NCI-H1417 treated with DMSO at 0.1 percent for 48 hours (cell line): Measurements from ENCODE around the gene NR1H3.

Source experiments
- DNase-seq: peaks from one replicate; lab custom pipeline; 2025; lab: John Stamatoyannopoulos, UW

NR1H3 gene

DNA sequence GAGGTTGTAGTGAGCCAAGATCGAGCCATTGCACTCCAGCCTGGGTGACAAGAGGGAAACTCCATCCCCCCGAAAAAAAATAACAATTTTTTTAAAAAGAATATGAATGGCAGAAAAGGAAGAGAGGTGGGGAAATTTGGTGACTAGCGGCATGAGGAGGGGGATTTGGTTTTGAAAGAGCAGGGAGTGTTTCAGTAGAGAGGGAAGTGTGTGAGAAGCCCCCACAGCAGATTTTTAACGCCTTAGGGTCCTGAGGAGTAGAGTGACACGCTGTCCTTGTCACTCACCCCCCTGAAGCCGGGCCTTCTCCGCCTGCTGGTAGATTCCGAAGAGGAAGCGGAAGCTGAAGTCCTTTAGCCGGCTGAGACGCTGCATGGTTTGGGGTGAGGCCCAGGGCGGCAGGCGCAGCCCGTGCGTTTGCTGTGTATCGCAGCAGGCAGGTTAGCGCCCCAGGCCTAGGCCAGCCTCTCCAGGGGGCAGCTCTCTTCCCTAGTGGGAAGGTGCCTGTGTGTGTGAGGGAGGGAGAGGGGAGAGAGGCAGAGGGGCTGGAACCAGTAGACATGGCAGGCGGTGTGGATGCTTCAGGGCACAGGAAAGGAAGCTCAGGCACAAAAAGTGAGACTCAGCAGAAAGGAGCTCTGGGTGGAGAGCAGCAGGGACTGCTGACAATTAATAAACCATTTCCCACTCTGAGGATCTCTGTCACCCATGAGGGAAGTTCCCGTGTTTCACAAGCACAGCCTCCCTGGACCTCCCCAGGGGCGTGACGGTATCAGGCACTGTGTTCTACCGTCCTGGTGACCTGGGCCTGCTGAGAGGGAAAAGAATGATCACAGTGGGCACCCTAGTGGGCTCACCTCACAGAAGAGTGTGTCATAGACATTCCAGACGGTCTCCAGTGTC, 13.1 kb upstream of the NR1H3 start:
- DNase-seq = no peak

DNA sequence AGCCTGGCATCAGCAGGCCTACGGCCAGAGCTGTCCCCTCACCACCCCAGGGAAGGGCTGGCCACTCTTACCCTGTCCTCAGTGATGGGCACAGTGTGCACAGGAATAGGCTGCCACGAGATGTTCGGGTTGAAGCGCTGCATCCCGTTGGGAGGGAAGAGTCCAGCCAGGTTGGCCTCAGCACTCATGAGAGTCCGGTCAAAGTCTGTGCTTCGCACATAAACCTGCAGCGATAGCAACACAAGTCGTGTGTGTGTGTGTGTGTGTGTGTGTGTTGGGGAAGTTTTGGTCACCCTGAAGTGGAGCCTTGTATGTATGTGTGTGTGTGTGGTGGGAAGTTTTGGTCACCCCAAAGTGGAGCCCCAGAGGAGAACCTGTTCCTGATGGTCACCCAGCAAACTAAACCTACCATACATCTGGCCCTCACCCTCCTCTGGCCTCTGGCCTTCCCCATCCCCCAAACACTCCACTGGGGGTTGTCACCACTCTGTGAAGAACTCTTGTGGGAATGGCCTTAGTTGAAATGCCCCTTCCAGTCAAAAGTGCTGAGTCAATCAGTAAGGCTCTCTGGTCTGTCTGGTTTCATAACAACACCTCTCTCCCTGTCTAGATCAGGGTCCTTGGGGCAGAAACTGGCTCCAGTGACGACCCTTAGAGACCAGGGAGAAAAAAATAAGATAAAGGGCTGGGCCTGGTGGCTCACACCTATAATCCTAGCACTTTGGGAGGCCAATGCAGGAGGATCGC, 12.0 kb upstream of the NR1H3 start:
- no peak for DNase-seq

DNA sequence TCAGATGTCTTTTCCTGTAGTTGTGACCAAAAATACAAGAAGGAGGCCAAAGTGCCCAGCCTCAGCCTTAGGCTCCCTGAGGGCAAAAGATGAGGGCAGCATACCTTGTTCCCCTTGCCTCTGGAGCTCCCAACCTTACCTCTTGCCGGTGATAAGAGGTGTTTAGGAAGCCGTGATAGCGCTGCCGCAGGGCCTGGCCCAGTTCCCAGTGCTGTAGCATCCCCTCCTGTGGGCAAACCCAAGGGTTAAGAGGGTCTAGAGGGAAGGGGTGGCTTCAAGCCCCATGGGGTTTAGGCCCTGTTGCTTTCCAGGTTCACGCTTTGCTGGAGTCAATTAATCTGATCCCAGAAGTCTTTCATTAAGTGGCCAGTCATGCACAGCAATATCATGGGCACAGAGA, 10.3 kb upstream of the NR1H3 start:
- no peak for DNase-seq

GRCh38 chr11:47248304-47248663, 9.5 kb upstream of the NR1H3 start:
- DNase-seq = no peak

GRCh38 chr11:47248664-47249377, 9.0 kb upstream of the NR1H3 start, which contains the start of gene ACP2:
TSS of gene ACP2 (minus strand) at chr11:47248814. CDS start at chr11:47248789, 25 bp downstream.
- peak; percentile 57 for DNase-seq

- no peak for DNase-seq
Observed at GRCh38 chr11:47249378-47249715, 8.4 kb upstream of the NR1H3 start.

- no peak for DNase-seq
Observed at GRCh38 chr11:47251751-47252150, 6.0 kb upstream of the NR1H3 start.

- DNase-seq = no peak
Observed at GRCh38 chr11:47253660-47254059, 4.1 kb upstream of the NR1H3 start.

GRCh38 chr11:47254386-47254785, 3.4 kb upstream of the NR1H3 start:
- no peak for DNase-seq

DNA sequence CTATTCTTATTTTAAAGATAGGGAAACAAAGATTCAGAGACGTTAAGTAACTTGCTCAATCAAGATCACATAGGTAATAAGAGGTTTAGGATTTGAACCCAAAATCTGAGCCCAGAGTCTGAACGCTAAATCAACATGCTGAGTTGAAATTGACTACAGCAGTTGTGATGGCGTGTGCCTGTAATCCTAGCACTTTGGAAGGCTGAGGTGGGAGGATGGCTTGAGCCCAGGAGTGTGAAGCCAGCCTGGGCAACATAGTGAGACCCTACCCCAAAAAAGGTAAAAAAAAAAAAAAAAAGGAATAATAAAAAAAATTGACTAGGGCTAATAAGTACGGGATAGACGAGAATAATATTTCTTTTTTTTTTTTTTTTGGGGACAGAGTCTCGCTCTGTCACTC, 1.4 kb upstream of the NR1H3 start:
- DNase-seq = no peak

GRCh38 chr11:47257177-47257516, 649 bp upstream of the NR1H3 start:
- DNase-seq = no peak

DNA sequence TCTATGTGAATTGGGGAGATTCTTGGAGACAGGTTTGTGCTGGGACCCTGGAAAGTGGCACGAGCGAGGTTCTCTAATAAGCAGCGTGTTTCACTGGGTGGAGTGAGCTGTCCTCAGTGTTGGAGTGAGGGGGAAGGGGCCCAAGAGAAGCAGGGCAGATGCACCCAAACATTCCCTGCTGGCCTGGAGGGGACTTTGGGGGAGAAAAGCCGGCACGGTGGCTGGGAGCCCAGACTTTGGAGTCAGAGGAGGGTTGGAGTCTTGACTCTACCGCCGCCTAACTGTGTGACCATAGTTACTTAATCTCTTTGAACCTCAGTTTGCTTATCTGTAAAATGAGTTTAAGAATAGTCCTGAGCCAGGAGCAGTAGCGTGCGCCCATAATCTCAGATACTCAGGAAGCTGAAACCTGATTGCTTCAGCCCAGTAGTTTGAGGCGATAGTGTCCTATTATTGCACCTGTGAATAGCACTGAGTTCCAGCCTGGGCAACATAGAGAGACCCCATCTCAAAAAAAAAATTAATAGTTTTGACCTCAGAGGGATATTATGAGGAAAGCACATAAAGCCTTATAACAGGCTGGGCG, 614 bp downstream of the NR1H3 start:
- DNase-seq = no peak

DNA sequence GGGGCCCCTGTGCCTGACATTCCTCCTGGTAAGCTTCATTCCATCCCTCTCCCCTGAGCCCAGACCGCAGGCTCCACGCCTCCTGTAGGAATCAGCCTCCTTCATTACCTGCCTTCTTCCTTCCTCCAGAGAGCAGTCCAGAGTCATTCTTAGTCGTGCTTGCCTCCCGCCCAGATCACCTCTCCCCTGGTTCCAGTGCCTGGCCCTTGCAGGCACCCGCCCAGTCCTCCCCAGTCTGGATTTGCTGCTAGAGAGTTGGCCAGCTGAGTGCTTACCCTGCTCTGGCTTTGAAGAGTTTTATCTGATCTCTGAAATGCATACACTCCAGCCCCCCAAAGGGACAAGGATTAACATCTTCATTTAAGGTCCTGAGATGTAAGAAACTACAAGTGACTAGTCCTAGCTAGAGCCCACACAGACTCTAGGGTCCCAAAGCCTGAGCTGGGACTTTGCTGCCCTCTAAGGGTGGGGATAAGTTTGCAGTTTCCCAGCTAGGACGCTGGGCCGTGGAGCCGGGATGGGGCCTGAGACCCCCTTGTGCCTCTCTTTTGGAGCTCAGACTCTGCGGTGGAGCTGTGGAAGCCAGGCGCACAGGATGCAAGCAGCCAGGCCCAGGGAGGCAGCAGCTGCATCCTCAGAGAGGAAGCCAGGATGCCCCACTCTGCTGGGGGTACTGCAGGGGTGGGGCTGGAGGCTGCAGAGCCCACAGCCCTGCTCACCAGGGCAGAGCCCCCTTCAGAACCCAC, 1.6 kb downstream of the NR1H3 start:
- no peak for DNase-seq

DNA sequence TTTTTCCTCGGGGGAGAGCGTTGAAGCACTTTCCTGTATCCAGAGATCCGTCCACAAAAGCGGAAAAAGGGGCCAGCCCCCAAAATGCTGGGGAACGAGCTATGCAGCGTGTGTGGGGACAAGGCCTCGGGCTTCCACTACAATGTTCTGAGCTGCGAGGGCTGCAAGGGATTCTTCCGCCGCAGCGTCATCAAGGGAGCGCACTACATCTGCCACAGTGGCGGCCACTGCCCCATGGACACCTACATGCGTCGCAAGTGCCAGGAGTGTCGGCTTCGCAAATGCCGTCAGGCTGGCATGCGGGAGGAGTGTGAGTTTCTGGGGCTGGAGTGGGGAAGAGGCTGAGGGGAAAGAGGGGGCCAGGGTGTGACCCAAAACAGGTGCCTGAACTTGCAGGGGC, 2.6 kb downstream of the NR1H3 start:
- DNase-seq = no peak

DNA sequence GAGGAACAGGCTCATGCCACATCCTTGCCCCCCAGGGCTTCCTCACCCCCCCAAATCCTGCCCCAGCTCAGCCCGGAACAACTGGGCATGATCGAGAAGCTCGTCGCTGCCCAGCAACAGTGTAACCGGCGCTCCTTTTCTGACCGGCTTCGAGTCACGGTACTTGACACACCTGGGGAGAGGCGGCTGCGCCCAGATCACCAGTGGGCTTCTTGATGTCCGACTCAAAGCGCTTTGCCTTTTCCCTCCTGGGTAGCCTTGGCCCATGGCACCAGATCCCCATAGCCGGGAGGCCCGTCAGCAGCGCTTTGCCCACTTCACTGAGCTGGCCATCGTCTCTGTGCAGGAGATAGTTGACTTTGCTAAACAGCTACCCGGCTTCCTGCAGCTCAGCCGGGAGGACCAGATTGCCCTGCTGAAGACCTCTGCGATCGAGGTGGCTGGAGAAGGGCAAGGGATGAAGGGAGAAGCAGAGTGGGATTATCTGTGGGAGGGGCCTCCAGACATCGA, 3.5 kb downstream of the NR1H3 start:
- no peak for DNase-seq

GRCh38 chr11:47264119-47264518, 6.3 kb downstream of the NR1H3 start:
- DNase-seq = no peak

GRCh38 chr11:47264521-47264920, 6.7 kb downstream of the NR1H3 start:
- DNase-seq = no peak

GRCh38 chr11:47267876-47268275, 10.1 kb downstream of the NR1H3 start:
- no peak for DNase-seq

DNA sequence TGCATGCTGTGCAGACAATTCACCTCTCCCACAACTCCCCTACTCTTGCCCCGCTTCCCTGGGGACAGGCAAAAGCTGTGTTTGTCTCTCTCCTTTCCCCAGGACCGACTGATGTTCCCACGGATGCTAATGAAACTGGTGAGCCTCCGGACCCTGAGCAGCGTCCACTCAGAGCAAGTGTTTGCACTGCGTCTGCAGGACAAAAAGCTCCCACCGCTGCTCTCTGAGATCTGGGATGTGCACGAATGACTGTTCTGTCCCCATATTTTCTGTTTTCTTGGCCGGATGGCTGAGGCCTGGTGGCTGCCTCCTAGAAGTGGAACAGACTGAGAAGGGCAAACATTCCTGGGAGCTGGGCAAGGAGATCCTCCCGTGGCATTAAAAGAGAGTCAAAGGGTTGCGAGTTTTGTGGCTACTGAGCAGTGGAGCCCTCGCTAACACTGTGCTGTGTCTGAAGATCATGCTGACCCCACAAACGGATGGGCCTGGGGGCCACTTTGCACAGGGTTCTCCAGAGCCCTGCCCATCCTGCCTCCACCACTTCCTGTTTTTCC, 10.7 kb downstream of the NR1H3 start:
- DNase-seq = no peak

DNA sequence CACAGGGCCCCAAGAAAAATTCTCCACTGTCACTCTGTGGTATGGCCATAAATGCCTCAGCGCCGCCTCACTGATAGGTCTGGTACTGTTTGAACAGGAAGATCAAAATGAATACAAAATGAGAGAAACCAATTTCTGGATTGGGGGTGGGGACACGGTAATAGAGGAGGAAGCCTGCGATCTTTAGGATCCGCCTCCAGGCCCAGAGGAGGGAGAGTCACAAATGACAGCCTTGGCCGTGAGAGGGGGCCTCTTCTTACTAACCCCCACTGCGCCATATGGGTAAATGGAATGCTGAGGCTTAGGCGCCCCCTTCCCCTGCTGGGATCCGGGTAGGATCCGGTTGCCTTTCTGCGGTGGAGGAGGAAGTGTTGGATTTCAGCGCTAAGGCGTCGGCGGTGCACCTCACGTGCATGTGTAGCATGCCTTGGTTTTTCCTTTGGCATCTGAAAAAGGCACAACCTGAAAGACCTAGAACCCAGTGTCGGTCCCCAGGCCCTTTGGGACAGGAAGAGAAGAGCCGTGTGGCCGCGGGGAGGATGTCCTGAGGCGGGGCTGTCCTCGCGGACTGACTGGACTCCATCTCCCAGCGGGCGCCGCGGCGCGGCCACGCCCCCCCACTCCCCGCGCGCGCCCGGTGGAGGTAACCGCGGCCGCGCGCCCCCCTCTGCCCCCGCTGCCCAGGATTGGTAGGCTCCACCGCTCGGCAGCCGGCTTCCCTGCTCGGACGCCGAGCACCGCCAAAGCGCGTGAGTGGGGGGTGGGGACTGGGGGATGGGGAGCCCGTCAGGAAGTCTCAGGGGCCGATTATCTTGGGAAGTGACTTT, 11.4 kb downstream of the NR1H3 start:
- DNase-seq = no peak
